Cardiac muscle cell (in vitro differentiated cells and primary cell): ENCODE results near the gene HAGHL. TPM values are rescaled to one million over a fixed set of nuclear protein-coding genes. Genes with fewer than 3 reads are reported as not detected.

Experiments
- DNase-seq, 2 donors: peaks; one replicate each; pipeline versions ENCODE4 v3.0.0 to v3.0.0-alpha.2; 2010 to 2017; ENCODE audit warnings: low read depth in 1 of 2, low spot score in 1 of 2
- H3K27ac ChIP-seq: fragments of 200-600 bp; sonication (generic); 2 replicates; pipeline ENCODE4 v1.5.1; 2016
- H3K27me3 ChIP-seq: fragments of 200-600 bp; sonication (generic); 2 replicates; pipeline ENCODE4 v1.6.0; 2016; ENCODE audit warnings: control low read depth
- H3K36me3 ChIP-seq: fragments of 200-600 bp; sonication (generic); 2 replicates; pipeline ENCODE4 v1.5.1; 2016; ENCODE audit warnings: control low read depth
- H3K4me1 ChIP-seq: fragments of 200-600 bp; sonication (generic); 2 replicates; pipeline ENCODE4 v1.8.1; 2017; ENCODE audit warnings: low read depth, mild to moderate bottlenecking, mixed run types
- H3K4me3 ChIP-seq: fragments of 200-600 bp; sonication (generic); 2 replicates; pipeline ENCODE4 v1.5.1; 2016; ENCODE audit warnings: mild to moderate bottlenecking
- H3K9me3 ChIP-seq: fragments of 200-600 bp; sonication (generic); 2 replicates; pipeline ENCODE4 v1.5.1; 2017; ENCODE audit warnings: low read depth, mild to moderate bottlenecking, control low read depth
- CTCF ChIP-seq: IDR thresholded peaks from 2 replicates; pipeline ENCODE4 v1.5.1; 2012; ENCODE audit warnings: low read depth, mild to moderate bottlenecking, low read length
- polyA plus RNA-seq: library from polyadenylated mRNA; unstranded; fragments of >200 nt; fragmentation: Nextera tagmentation; extraction: Ambion mirVana; gene quantifications from 2 replicates; pipeline ENCODE4 v1.2.1, GENCODE V29; 2016
- total RNA-seq: library from RNA; depleted of rRNA; stranded (reverse); fragments of >200 nt; gene quantifications from 2 replicates; pipeline ENCODE4 v1.2.3, GENCODE V29; 2016

HAGHL gene
- total and polyA plus RNA-seq, 2 experiments from 2014 or later: 27.7 to 47.5 TPM

GRCh38 chr16:700684-701584, 26.0 kb upstream of the HAGHL start:
- H3K36me3 ChIP-seq: no peaks in the 10 kb centered on the region
- no peak overlapping the region for H3K27ac ChIP-seq
- DNase-seq: peak in 1 of 2 donors; percentile 79
- H3K4me3 ChIP-seq: no peak overlapping the region
- no peaks in the 10 kb centered on the region for H3K9me3 ChIP-seq
- no peak for TF ChIP-seq CTCF
- H3K4me1 ChIP-seq: no peaks in the 10 kb centered on the region
- H3K27me3 ChIP-seq: peaks cover 99% of the 10 kb centered on the region

GRCh38 chr16:702341-702740, 24.6 kb upstream of the HAGHL start:
- no peaks in the 10 kb centered on the region for H3K36me3 ChIP-seq
- no peak for TF ChIP-seq CTCF
- no peak overlapping the region for H3K4me3 ChIP-seq
- DNase-seq: no peak
- H3K4me1 ChIP-seq: no peaks in the 10 kb centered on the region
- no peak overlapping the region for H3K27ac ChIP-seq
- no peaks in the 10 kb centered on the region for H3K9me3 ChIP-seq
- H3K27me3 ChIP-seq: peaks cover 99% of the 10 kb centered on the region

GRCh38 chr16:703406-703805, 23.5 kb upstream of the HAGHL start:
- Histone ChIP-seq H3K36me3 (no peaks in the 10 kb centered on the region), H3K27ac (no peak overlapping the region), H3K4me3 (no peak overlapping the region), H3K27me3 (peaks cover 99% of the 10 kb centered on the region), H3K4me1 (no peaks in the 10 kb centered on the region), H3K9me3 (no peaks in the 10 kb centered on the region)
- TF ChIP-seq CTCF: no peak
- no peak for DNase-seq

GRCh38 chr16:704047-704446, 22.9 kb upstream of the HAGHL start:
- no peak for TF ChIP-seq CTCF
- no peak for DNase-seq
- Histone ChIP-seq H3K36me3 (no peaks in the 10 kb centered on the region), H3K4me1 (no peaks in the 10 kb centered on the region), H3K4me3 (no peak overlapping the region), H3K27me3 (peaks cover 99% of the 10 kb centered on the region), H3K9me3 (no peaks in the 10 kb centered on the region), H3K27ac (no peak overlapping the region)

GRCh38 chr16:704552-705380, 22.1 kb upstream of the HAGHL start:
- TF ChIP-seq CTCF: no peak
- peaks cover 95% of the 10 kb centered on the region for H3K27me3 ChIP-seq
- DNase-seq: peak in 1 of 2 donors; percentile 46
- no peaks in the 10 kb centered on the region for H3K36me3 ChIP-seq
- H3K27ac ChIP-seq: no peak overlapping the region
- peaks cover 1% of the 10 kb centered on the region for H3K4me1 ChIP-seq
- no peaks in the 10 kb centered on the region for H3K9me3 ChIP-seq
- H3K4me3 ChIP-seq: no peak overlapping the region
